Right kidney (tissue), 9 donors: ENCODE results near the gene HPDL.
"Not testable (repeated sequence)": the region's sequence is repeated elsewhere in the genome, so short reads cannot be mapped to it uniquely, and the experiment has no call there.

ENCODE experiments used
- DNase-seq: peaks from one replicate; pipeline ENCODE4 v3.0.0-alpha.2; 2016
- long read RNA-seq, 8 donors: transcript quantifications; one replicate each; lab custom pipeline, GENCODE V29; 2026

HPDL gene
- long read RNA-seq, donor 1, transcript HPDL-201 (1 exons, 1,629 nt), result major isoform, 7 of 7 reads
- long read RNA-seq, donor 1, partial matches to known transcripts, result 0 of 7 reads
- long read RNA-seq, donor 1, other reads (novel, unspliced or antisense), result 0 of 7 reads
- long read RNA-seq, donor 2, transcript HPDL-201 (1 exons, 1,629 nt), result major isoform, 5 of 5 reads
- long read RNA-seq, donor 2, partial matches to known transcripts, result 0 of 5 reads
- long read RNA-seq, donor 2, other reads (novel, unspliced or antisense), result 0 of 5 reads
- long read RNA-seq, donor 3, partial matches to known transcripts, result 19 of 23 reads
- long read RNA-seq, donor 3, other reads (novel, unspliced or antisense), result 0 of 23 reads
- long read RNA-seq, donor 4, partial matches to known transcripts, result 0 of 3 reads
- long read RNA-seq, donor 4, other reads (novel, unspliced or antisense), result 0 of 3 reads
- long read RNA-seq, donor 5, partial matches to known transcripts, result 0 of 1 reads
- long read RNA-seq, donor 5, other reads (novel, unspliced or antisense), result 0 of 1 reads
- long read RNA-seq, donor 6, partial matches to known transcripts, result 0 of 4 reads
- long read RNA-seq, donor 6, other reads (novel, unspliced or antisense), result 0 of 4 reads
- long read RNA-seq, donor 7, transcript HPDL-201 (1 exons, 1,629 nt), result major isoform, 9 of 9 reads
- long read RNA-seq, donor 7, partial matches to known transcripts, result 0 of 9 reads
- long read RNA-seq, donor 7, other reads (novel, unspliced or antisense), result 0 of 9 reads
- long read RNA-seq, donor 8, transcript HPDL-201 (1 exons, 1,629 nt), result major isoform, 5 of 5 reads
- long read RNA-seq, donor 8, partial matches to known transcripts, result 0 of 5 reads
- long read RNA-seq, donor 8, other reads (novel, unspliced or antisense), result 0 of 5 reads

GRCh38 chr1:45326627-45327623 is at the start of gene HPDL:
TSS of gene HPDL (plus strand) at chr1:45326895. CDS start at chr1:45327149, 254 bp downstream.
- peak; percentile 89 for DNase-seq

DNA sequence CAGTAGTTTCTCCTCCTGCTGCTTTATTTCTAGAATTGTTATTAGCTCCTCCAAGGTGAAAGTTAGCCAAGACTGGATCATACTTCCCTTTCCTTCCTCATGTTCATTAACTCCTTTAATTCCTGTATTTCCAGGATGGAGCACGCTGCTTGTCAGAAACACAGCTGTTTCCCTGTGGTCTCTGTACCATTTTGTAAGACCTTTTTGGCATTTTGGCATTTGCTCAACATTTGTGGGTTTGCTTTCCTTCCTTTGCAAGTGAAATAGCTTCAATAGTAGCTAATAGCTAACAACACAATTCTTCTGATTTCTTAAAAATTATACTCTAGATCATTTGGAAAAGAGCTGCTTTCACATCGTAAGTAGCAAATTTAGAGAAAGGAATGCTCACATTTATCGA is 44.3 kb upstream of the HPDL start:
- no peak for DNase-seq

DNA sequence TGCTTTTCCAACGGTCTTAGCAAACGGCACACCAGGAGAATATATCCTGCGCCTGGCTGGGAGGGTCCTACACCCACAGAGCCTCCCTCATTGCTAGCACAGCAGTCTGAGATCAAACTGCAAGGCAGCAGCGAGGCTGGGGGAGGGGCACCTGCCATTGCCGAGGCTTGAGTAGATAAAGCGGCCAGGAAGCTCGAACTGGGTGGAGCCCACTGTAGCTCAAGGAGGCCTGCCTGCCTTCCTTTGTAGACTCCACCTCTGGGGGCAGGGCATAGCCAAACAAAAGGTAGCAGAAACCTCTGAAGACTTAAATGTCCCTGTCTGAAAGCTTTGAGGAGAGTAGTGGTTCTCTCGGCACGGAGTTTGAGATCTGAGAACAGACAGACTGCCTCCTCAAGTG is 41.8 kb upstream of the HPDL start:
- not testable (repeated sequence) for DNase-seq

- DNase-seq, result not testable (repeated sequence)
Measured at GRCh38 chr1:45286521-45286920, 40.2 kb upstream of the HPDL start.

DNA sequence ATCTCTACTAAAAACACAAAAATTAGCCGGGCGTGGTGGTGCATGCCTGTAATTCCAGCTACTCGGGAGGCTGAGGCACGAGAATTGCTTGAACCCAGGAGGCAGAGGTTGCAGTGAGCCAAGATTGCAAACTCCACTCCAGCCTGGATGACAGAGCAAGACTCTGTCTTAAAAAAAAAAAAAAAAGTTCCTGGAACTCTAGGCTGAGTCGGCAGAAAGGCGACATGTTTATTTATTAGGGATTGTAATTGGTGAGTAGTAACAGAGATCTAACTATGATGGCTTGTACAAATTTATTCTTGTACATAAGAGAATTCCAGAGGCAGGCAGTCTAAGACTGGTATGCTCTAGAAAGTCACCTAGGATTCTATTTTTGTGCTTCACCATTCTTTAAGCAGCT is 35.7 kb upstream of the HPDL start:
- not testable (repeated sequence) for DNase-seq

DNA sequence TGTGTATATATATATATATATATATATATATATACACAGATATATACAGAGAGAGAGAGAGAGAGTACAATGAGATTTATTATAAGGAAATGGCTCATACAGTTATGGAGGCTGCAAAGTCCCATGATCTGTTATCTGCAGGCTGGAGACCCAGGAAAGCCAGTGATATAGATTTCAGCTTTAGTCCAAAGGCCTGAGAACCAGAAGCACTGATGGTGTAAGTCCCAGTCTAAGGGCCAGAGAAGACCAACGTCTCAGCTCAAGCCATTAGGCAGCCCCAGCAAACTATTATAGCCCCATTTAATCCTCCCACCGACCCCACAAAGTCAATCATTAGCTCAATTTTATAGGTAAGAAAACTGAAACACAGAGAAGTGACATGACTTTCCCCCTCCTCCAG is 35.0 kb upstream of the HPDL start:
- no peak for DNase-seq

GRCh38 chr1:45297666-45298356 is 28.9 kb upstream of the HPDL start:
- no peak for DNase-seq

- no peak for DNase-seq
Measured at GRCh38 chr1:45299296-45299695, 27.4 kb upstream of the HPDL start.

- peak; percentile 39 for DNase-seq
Measured at GRCh38 chr1:45299981-45300668, 26.6 kb upstream of the HPDL start.

DNA sequence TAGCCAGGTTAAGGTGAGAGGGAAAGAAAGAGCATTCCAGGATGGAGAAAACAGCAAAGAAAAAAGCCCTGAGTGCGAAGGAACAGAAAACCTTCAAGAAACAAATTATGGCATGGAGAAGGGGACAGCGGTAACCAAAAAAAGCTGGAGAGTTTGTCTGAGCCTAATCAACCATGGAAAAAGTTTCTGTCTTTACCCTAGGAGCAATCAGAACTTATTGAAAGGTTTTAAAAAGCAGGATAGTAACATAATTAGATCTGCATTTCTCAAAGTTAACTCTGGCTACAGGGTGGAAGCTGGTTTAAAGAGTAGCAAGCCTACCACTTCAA is 26.1 kb upstream of the HPDL start:
- DNase-seq, result no peak

DNA sequence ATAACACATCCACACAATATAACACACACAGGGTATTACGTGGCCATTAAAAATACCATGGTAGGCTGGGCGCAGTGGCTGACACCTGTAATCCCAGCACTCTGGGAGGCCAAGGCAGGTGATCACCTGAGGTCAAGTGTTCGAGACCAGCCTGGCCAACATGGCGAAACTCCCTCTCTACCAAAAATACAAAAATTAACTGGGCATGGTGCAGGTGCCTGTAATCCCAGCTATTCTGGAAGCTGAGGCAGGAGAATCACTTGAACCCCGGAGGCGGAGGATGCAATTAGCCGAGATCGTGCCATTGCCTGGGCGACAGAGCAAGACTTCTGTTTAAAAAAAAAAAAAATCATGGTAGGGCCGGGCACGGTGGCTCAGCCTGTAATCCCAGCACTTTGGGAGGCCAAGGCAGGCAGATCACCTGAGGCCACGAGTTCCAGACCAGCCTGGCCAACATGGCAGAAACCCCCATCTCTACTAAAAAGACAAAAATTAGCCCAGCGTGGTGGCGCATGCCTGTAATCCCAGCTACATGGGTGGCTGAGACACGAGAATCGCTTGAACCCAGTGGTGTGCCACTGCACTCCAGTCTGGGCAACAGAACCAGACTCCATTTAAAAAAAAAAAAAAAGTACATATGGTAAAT is 24.1 kb upstream of the HPDL start:
- DNase-seq, result no peak

GRCh38 chr1:45303520-45304310 is 23.0 kb upstream of the HPDL start:
- DNase-seq, result peak; percentile 99

DNA sequence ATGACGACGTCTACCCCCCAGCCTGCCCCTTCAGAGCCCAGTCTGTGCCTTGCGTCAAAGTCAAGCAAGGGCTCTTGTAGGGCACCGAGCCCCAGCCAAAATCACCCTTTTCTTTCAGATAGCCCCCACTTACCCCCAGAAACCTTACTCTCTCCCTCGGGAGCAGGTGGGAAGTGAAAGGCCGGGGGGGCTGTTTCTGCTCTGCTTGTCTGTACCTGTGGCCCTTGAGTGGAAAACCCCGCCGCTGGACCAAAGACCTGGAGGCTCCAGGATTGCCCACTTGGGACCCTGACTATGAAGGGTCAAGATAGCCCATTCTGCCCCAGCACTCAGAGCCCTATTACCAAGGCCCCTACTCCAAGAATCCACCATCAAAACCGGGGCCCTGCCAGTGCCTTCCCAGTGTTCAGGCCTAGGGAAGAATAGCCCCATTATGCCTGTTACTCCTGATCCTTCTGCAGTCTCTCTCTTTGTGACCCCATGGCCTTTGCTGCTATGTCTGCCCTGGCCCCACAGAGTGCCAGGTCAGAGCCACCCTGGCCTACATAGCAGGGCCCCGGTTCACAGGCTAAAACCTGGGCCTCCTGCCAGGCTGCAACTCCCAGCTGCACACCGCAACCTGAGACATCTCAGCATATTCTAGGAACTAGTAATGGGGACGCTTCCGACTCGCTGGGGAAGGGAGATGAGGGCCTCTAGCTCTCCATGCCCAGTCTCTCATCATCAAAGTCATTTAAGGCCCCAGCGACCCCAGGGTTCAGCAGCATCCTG is 22.2 kb upstream of the HPDL start:
- peak; percentile 49 for DNase-seq

DNA sequence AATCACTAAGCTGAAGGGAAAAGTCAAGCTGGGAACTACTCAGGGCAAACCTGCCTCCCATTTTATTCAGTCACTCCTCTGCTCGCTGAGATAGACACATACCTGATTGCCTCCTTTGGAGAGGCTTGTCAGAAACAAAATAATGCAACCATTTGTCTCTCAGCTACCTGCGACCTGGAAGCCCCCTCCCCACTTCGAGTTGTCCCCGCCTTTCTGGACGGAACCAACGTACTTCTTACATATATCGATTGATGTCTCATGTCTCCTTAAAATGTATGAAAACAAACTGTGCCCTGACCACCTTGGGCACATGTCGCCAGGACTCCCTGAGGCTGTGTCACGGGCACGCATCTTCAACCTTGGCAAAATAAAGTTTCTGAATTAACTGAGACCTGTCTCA is 21.5 kb upstream of the HPDL start:
- no peak for DNase-seq

- no peak for DNase-seq
Measured at GRCh38 chr1:45306319-45306718, 20.4 kb upstream of the HPDL start.

DNA sequence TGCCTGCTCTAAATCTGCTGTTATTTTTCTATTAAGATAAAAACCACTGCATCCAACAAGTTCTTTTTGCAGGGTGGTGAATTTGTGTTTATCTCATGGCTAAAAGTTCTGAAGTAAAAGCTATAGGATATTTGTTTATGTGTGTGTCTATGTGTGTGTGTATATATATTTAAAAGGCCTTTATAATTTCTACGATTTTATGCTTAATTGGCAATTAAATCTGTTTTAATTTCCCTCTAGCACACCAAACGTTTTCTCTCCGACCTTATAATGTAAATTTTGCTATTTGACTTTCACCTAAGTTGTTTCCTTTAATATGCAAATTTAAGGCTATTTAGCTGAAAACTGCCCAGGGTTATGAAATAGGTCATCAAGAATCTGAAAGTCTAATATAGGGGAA is 19.8 kb upstream of the HPDL start:
- no peak for DNase-seq

- DNase-seq, result no peak
Measured at GRCh38 chr1:45314266-45314665, 12.4 kb upstream of the HPDL start.

- no peak for DNase-seq
Measured at GRCh38 chr1:45317166-45317565, 9.5 kb upstream of the HPDL start.

- no peak for DNase-seq
Measured at GRCh38 chr1:45319761-45320160, 6.9 kb upstream of the HPDL start.
